GM21528 (cell line): ENCODE data around the gene PAFAH2.

Experiments used
- ATAC-seq: cut with Tn5 transposase; IDR thresholded peaks from one replicate; pipeline ENCODE4 v1.9.1; 2021; ENCODE audit warnings: mild to moderate bottlenecking, moderate library complexity; ENCODE audit not compliant: unreplicated experiment, low FRiP score

The PAFAH2 gene

DNA sequence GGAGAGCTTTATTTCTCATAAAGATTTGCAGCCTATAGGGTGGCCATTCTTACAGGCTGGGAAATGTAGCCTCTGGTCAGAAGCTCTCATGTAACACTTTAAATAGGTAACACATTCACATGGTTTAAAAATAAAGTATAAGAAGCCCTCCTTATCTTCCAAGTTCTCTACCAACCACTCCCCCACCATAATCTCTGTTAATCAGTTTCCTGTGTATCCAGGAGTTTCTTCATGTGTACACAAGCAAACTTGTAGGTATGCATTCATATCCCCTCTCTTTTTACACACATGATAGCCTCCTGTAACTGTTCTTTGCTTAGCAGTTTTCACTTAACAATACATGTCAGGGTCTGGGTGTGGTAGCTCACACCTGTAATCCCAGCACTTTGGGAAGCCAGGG, 86.7 kb downstream of the PAFAH2 start:
- ATAC-seq = no peak
